ENCODE data around the gene TOP1.
A peak's percentile ranks its signal among the peaks of the same experiment; 100 is the strongest.

Gene TOP1

DNA sequence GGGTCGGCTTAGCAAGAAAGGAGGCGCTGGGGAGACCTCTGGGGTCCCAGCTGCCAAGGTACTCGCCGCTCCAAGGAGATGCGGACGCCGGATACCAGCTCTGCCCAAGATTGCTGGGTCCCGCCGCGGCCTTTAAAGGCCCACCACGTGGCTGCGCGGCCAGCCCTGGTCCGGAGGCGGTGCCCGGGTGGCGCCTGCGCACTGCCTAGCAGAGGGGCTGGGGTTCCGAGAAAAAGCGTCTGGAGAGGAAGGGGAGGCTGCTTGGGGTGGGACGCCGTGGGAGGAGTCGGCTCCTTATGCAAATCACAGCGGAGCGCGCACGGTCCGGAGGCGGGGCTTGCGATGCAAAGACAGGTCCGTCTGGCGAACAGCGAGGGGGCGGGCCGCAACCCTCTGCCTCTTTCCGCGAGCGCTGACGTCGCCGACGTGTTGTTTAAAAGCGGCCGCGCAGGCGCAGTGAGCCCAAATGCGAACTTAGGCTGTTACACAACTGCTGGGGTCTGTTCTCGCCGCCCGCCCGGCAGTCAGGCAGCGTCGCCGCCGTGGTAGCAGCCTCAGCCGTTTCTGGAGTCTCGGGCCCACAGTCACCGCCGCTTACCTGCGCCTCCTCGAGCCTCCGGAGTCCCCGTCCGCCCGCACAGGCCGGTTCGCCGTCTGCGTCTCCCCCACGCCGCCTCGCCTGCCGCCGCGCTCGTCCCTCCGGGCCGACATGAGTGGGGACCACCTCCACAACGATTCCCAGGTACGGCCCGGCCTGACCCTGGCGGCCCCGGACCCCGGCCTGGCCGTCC, at the start of gene TOP1:
TOP1 (plus strand) TSS at position 464 of the 791 bp plus-strand sequence; CDS start at position 710, 246 bp downstream.
- DNase-seq (ENCODE audit: extremely low read depth, low read depth), result peak; percentile 99
- H3K4me3 ChIP-seq (replicated peaks; ENCODE audit: low read depth, low read length), result peak within 1 kb of the TSS; percentile 80
- no peak for TF ChIP-seq CTCF (IDR thresholded peaks at IDR 0.05; ENCODE audit: low read depth, low read length, missing control alignments)

GRCh38 chr20:40979247-40979646, 49.4 kb upstream of the TOP1 start:
- no peak overlapping the region for H3K4me3 ChIP-seq (replicated peaks; ENCODE audit: low read depth, low read length)
- TF ChIP-seq CTCF (IDR thresholded peaks at IDR 0.05; ENCODE audit: low read depth, low read length, missing control alignments), result no peak
- no peak for DNase-seq (ENCODE audit: extremely low read depth, low read depth)

DNA sequence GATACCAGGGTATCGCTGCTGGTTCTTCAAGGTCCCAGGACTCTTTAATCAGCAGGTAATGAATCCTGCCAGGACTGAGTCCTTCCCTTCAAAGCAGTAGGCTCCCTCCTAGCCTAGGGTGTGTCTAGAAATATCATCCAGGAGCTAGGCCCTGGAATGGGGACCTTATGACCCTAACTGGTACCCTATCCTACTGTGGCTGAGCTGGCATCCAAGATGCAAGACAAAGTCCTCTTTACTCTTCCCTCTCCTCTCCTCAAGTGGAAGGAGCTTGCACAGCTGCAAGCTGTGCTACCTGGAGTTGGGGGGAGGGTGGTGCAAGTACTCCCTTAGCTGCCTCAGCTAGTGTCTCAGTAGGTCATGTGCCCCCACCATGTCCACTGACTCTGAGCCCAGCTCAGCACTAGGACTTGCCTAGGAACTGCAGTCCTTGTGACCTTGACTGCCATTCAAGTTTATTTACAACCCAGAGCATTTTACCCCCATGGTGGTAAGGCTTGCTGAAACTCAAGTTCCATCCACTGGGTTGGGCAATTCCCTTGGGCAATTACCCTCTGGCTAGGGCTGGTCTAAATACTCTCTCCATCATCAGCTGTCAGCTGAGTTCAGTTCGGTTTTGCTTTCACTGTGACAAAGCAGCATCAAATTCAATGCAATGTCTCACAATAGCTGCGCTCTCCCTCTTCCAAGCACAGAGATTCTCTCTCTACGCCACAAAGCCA, 48.4 kb upstream of the TOP1 start:
- no peak for TF ChIP-seq CTCF (IDR thresholded peaks at IDR 0.05; ENCODE audit: low read depth, low read length, missing control alignments)
- DNase-seq (ENCODE audit: extremely low read depth, low read depth), result no peak
- no peak overlapping the region for H3K4me3 ChIP-seq (replicated peaks; ENCODE audit: low read depth, low read length)

DNA sequence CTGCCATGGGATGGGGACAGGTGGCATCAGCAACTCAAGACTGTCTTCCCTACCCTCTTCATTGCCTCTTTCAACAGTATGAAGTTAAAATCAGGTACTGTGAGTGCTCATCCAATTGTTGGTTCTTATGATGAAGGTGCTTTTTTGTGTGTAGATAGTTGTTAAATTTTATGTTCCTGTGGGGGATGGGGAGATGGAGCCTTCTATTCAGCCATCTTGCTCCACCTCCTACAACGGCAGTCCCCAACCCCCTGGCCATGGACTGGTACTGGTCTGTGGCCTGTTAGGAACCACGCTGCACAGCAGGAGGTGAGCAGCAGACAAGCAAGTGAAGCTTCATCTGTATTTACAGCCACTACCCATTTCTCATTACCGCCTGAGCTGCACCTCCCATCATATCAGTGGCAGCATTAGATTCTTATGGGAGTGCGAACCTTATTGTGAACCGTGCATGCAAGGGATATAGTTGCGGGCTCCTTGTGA, 47.8 kb upstream of the TOP1 start:
- no peak for TF ChIP-seq CTCF (IDR thresholded peaks at IDR 0.05; ENCODE audit: low read depth, low read length, missing control alignments)
- no peak overlapping the region for H3K4me3 ChIP-seq (replicated peaks; ENCODE audit: low read depth, low read length)
- no peak for DNase-seq (ENCODE audit: extremely low read depth, low read depth)

DNA sequence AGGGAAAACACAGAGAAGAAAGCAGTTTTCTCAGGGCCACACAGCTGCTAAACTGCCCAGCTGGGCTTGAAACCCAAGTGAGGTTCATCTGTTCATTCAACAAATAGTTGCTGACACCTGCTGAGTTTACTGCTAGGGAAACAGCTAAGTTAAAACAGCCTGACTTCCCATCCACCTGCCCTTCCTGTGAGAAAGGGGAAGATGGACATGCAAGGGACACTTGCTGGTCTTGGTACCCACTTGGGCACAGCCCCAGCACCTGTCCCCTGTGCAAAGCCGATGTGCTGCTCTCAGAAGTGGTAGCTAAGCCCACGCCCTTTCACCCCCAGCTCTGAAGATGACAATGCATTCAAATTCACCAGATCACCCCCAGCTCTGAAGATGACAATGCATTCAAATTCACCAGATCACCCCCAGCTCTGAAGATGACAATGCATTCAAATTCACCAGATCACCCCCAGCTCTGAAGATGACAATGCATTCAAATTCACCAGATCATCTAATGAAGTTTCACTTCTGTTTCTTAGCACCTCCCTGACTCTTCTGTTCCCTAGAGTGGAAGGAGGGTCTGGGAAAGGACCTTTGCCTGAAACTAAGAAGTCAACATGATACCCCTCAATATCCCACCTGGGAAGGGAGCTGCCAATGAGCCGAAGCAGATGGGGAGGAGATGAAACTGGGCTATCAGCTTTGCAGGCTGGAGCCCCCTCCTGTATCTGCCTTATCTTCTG, 46.0 kb upstream of the TOP1 start:
- H3K4me3 ChIP-seq (replicated peaks; ENCODE audit: low read depth, low read length), result no peak overlapping the region
- TF ChIP-seq CTCF (IDR thresholded peaks at IDR 0.05; ENCODE audit: low read depth, low read length, missing control alignments), result no peak
- no peak for DNase-seq (ENCODE audit: extremely low read depth, low read depth)

DNA sequence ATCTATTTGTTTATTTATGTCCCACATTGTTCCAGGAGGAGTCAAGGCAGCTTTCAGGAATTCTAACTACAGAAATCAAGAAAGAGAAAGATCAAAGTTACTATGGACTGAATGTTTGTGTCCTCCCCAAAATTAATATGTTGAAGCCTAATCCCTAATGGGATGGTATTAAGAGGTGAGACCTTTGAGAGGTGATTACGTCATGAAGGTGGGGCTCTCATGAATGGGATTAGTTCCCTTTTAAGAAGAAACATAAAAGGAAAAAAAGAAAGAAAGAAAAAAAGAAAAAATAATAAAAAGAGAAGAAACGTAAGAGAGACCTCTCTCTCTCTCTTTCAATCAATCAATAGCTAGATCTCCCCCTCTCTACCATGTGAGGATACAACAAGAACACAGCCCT, 44.7 kb upstream of the TOP1 start:
- DNase-seq (ENCODE audit: extremely low read depth, low read depth), result no peak
- no peak overlapping the region for H3K4me3 ChIP-seq (replicated peaks; ENCODE audit: low read depth, low read length)
- no peak for TF ChIP-seq CTCF (IDR thresholded peaks at IDR 0.05; ENCODE audit: low read depth, low read length, missing control alignments)
